Hematopoietic multipotent progenitor cell treated with erythropoietin and hydrocortisone succinate and interleukin-3 and kit ligand, for 6 days (in vitro differentiated cells): ENCODE data around the gene SIRT3.
A peak's percentile ranks its signal among the peaks of the same experiment; 100 is the strongest.

Experiments
- DNase-seq: peaks from one replicate; pipeline ENCODE4 v3.0.0-alpha.2; 2015

SIRT3 gene

GRCh38 chr11:270451-271318 is 34.5 kb upstream of the SIRT3 start:
- no peak for DNase-seq

- peak; percentile 81 for DNase-seq
Measured at GRCh38 chr11:269146-269890, 33.2 kb upstream of the SIRT3 start.

GRCh38 chr11:268716-269145 is 32.6 kb upstream of the SIRT3 start:
- DNase-seq: peak; percentile 88

- peak; percentile 81 for DNase-seq
Measured at GRCh38 chr11:267491-267994, 31.4 kb upstream of the SIRT3 start.

GRCh38 chr11:266676-267439 is 30.7 kb upstream of the SIRT3 start:
- DNase-seq: no peak

GRCh38 chr11:261624-262023 is 25.5 kb upstream of the SIRT3 start:
- DNase-seq: no peak

GRCh38 chr11:259413-259812 is 23.3 kb upstream of the SIRT3 start:
- DNase-seq: no peak

GRCh38 chr11:257766-258493 is 21.8 kb upstream of the SIRT3 start:
- DNase-seq: peak; percentile 33

GRCh38 chr11:256952-257737 is 21.0 kb upstream of the SIRT3 start:
- peak; percentile 44 for DNase-seq

GRCh38 chr11:255816-256215 is 19.7 kb upstream of the SIRT3 start:
- DNase-seq: no peak

- DNase-seq: peak; percentile 60
Measured at GRCh38 chr11:255176-255575, 19.0 kb upstream of the SIRT3 start.

GRCh38 chr11:253886-254270 is 17.7 kb upstream of the SIRT3 start:
- no peak for DNase-seq

GRCh38 chr11:253160-253885 is 17.2 kb upstream of the SIRT3 start:
- DNase-seq: no peak

- no peak for DNase-seq
Measured at GRCh38 chr11:252666-253065, 16.5 kb upstream of the SIRT3 start.

GRCh38 chr11:251550-251949 is 15.4 kb upstream of the SIRT3 start:
- DNase-seq: no peak

- DNase-seq: peak; percentile 74
Measured at GRCh38 chr11:250740-251299, 14.7 kb upstream of the SIRT3 start.

GRCh38 chr11:250274-250673 is 14.1 kb upstream of the SIRT3 start:
- DNase-seq: no peak

GRCh38 chr11:249062-249461 is 12.9 kb upstream of the SIRT3 start:
- DNase-seq: no peak

GRCh38 chr11:244376-244775 is 8.2 kb upstream of the SIRT3 start:
- no peak for DNase-seq

- no peak for DNase-seq
Measured at GRCh38 chr11:241634-242033, 5.5 kb upstream of the SIRT3 start.

- DNase-seq: no peak
Measured at GRCh38 chr11:240315-240714, 4.2 kb upstream of the SIRT3 start.
